Smooth muscle cell (in vitro differentiated cells): ENCODE results near the gene WNT1. TPM values are rescaled to one million over a fixed set of nuclear protein-coding genes. Genes with fewer than 3 reads are reported as not detected.

Source experiments
- DNase-seq: peaks from one replicate; lab custom pipeline; 2025; ENCODE audit not compliant: unreplicated experiment; lab: John Stamatoyannopoulos, UW
- H2AFZ ChIP-seq: fragments of 200-600 bp; sonication (generic); 2 replicates; pipeline ENCODE4 v1.6.0; 2016; ENCODE audit warnings: antibody characterized with exemption, low read depth, mild to moderate bottlenecking
- H3F3A ChIP-seq: fragments of 200-600 bp; sonication (generic); 2 replicates; pipeline ENCODE4 v1.6.0; 2017; ENCODE audit warnings: antibody characterized with exemption, low read depth
- H3K27ac ChIP-seq: fragments of 200-600 bp; sonication (generic); 2 replicates; pipeline ENCODE4 v1.5.1; 2016; ENCODE audit warnings: low read depth, mild to moderate bottlenecking
- H3K27me3 ChIP-seq: fragments of 200-600 bp; sonication (generic); 2 replicates; pipeline ENCODE4 v1.6.1; 2016; ENCODE audit warnings: low read depth, mild to moderate bottlenecking
- H3K36me3 ChIP-seq: fragments of 200-600 bp; sonication (generic); 2 replicates; pipeline ENCODE4 v1.5.1; 2016; ENCODE audit warnings: low read depth
- H3K4me1 ChIP-seq: fragments of 200-600 bp; sonication (generic); 2 replicates; pipeline ENCODE4 v1.5.1; 2016; ENCODE audit warnings: low read depth
- H3K4me2 ChIP-seq: fragments of 200-600 bp; sonication (generic); 2 replicates; pipeline ENCODE4 v1.6.0; 2016; ENCODE audit warnings: mild to moderate bottlenecking
- H3K4me3 ChIP-seq: fragments of 200-600 bp; sonication (generic); 2 replicates; pipeline ENCODE4 v1.5.1; 2016; ENCODE audit warnings: mild to moderate bottlenecking
- H3K79me2 ChIP-seq: fragments of 200-600 bp; sonication (generic); 2 replicates; pipeline ENCODE4 v1.6.0; 2016; ENCODE audit warnings: low read depth, mild to moderate bottlenecking
- H3K9ac ChIP-seq: fragments of 200-600 bp; sonication (generic); 2 replicates; pipeline ENCODE4 v1.6.0; 2016; ENCODE audit warnings: low read depth
- H3K9me3 ChIP-seq: fragments of 200-600 bp; sonication (generic); replicated peaks from 2 replicates; pipeline ENCODE4 v1.5.1; 2016; ENCODE audit warnings: low read depth
- H4K20me1 ChIP-seq: fragments of 200-600 bp; sonication (generic); 2 replicates; pipeline ENCODE4 v1.6.0; 2016; ENCODE audit warnings: low read depth
- CTCF ChIP-seq: fragments of 200-600 bp; sonication (generic); IDR thresholded peaks from 2 replicates; pipeline ENCODE4 v1.5.1; 2017; ENCODE audit warnings: borderline replicate concordance, mild to moderate bottlenecking, antibody characterized with exemption; ENCODE audit not compliant: insufficient read depth, poor library complexity, severe bottlenecking
- WGBS: methylation state at CpG from one replicate; pipeline ENCODE4 v1.1.7; 2016; ENCODE audit warnings: low lambda C conversion rate; 5-methylcytosine and 5-hydroxymethylcytosine counted together
- polyA plus RNA-seq: library from polyadenylated mRNA; unstranded; fragments of >200 nt; fragmentation: Nextera tagmentation; extraction: Ambion mirVana; gene quantifications from 2 replicates; pipeline ENCODE4 v1.2.1, GENCODE V29; 2016
- total RNA-seq: library from RNA; depleted of rRNA; stranded (reverse); fragments of >200 nt; gene quantifications from 2 replicates; pipeline ENCODE4 v1.2.3, GENCODE V29; 2014

The WNT1 gene
- total and polyA plus RNA-seq, 2 experiments from 2014 or later = not detected

GRCh38 chr12:48958049-48958388 is 20.1 kb upstream of the WNT1 start:
- Histone ChIP-seq H3K36me3 (no peaks in the 10 kb centered on the region), H3K4me1 (peaks cover 16% of the 10 kb centered on the region), H3K9ac (peak overlapping the region; percentile 92), H3K9me3 (no peaks in the 10 kb centered on the region), H3K27ac (peak overlapping the region; percentile 82), H2AFZ (peak overlapping the region; percentile 94), H3K4me2 (peak overlapping the region; percentile 96), H3K27me3 (no peaks in the 10 kb centered on the region), H3K79me2 (peaks cover 32% of the 10 kb centered on the region), H4K20me1 (peaks cover 33% of the 10 kb centered on the region), H3F3A (peaks cover 10% of the 10 kb centered on the region), H3K4me3 (peak overlapping the region; percentile 90)
- no peak for TF ChIP-seq CTCF
- no peak for DNase-seq
- 33% methylated on average over 2 of the region's 3 CpGs for WGBS

- Histone ChIP-seq H3K36me3 (no peaks in the 10 kb centered on the region), H3K9me3 (no peaks in the 10 kb centered on the region), H3K4me3 (no peak overlapping the region), H3K9ac (no peak overlapping the region), H3K4me2 (no peak overlapping the region), H3F3A (peaks cover 2% of the 10 kb centered on the region), H2AFZ (no peak overlapping the region), H4K20me1 (peaks cover 4% of the 10 kb centered on the region), H3K79me2 (peaks cover 4% of the 10 kb centered on the region), H3K4me1 (peaks cover 3% of the 10 kb centered on the region), H3K27ac (no peak overlapping the region), H3K27me3 (peaks cover 4% of the 10 kb centered on the region)
- DNase-seq = no peak
- TF ChIP-seq CTCF = no peak
- WGBS = 83% methylated on average over 3 of the region's 3 CpGs
Observed at GRCh38 chr12:48960834-48961233, 17.3 kb upstream of the WNT1 start.

GRCh38 chr12:48961331-48961730 is 16.8 kb upstream of the WNT1 start:
- Histone ChIP-seq H3K36me3 (no peaks in the 10 kb centered on the region), H3K79me2 (no peaks in the 10 kb centered on the region), H3K9ac (no peak overlapping the region), H3K4me2 (no peak overlapping the region), H3K27me3 (peaks cover 4% of the 10 kb centered on the region), H3F3A (no peaks in the 10 kb centered on the region), H3K27ac (no peak overlapping the region), H3K4me3 (no peak overlapping the region), H3K9me3 (no peaks in the 10 kb centered on the region), H2AFZ (no peak overlapping the region), H3K4me1 (no peaks in the 10 kb centered on the region), H4K20me1 (no peaks in the 10 kb centered on the region)
- DNase-seq = no peak
- TF ChIP-seq CTCF = no peak
- 49% methylated on average over 4 of the region's 4 CpGs for WGBS

GRCh38 chr12:48961801-48962200 is 16.3 kb upstream of the WNT1 start:
- no peaks in the 10 kb centered on the region for H3K36me3 ChIP-seq

More at GRCh38 chr12:48961801-48962200, 16.3 kb upstream of the WNT1 start:
- Histone ChIP-seq H3K79me2 (no peaks in the 10 kb centered on the region), H3K4me3 (no peak overlapping the region), H3K9ac (no peak overlapping the region), H2AFZ (no peak overlapping the region), H3K4me1 (no peaks in the 10 kb centered on the region), H4K20me1 (no peaks in the 10 kb centered on the region), H3F3A (no peaks in the 10 kb centered on the region), H3K27me3 (peaks cover 4% of the 10 kb centered on the region), H3K27ac (no peak overlapping the region), H3K4me2 (no peak overlapping the region), H3K9me3 (no peaks in the 10 kb centered on the region)
- no peak for TF ChIP-seq CTCF
- no peak for DNase-seq
